ENCODE data around the gene NOSTRIN. TPM values are rescaled to one million over a fixed set of nuclear protein-coding genes. Genes with fewer than 3 reads are reported as not detected.

NOSTRIN gene
- total and polyA plus RNA-seq, 8 donors: 25.7 to 45.3 (median 38.8) TPM

DNA sequence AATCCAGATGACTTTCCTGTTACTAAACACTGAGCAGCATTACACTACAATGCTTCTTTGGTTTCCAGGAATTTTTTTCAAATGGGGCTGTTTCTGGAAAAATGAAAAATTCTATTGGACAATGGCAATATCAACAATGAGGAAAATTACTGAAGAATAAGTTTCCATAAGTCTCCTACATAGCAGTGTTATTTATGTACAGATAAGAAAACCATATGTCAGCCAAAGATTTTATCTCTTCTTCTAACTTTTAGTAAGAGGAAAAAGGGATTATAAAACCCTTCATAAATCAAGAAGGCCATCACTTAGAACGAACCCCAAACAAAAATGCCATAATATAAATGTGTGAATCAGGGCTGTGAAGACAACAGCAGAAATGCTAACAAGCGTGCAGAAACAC, 31.6 kb upstream of the NOSTRIN start:
- H3K4me1 ChIP-seq: peaks cover 0 to 8% of the 10 kb centered on the region in 2 donors
- no peaks in the 10 kb centered on the region for H3K27me3 ChIP-seq
- intact Hi-C loops (cut with DNase I): loop anchor here in 1 of 2 donors (5.0 kb wide), 1 partner anchor 152 kb away; no protein-coding TSS in a partner anchor
- H3K9me3 ChIP-seq: no peaks in the 10 kb centered on the region
- H3K36me3 ChIP-seq: peaks cover 0 to 7% of the 10 kb centered on the region in 2 donors
- H3K4me3 ChIP-seq: no peak overlapping the region
- DNase-seq: no peak
- no peak for ATAC-seq
- H3K27ac ChIP-seq: no peak overlapping the region
- TF ChIP-seq, protein P1, sequence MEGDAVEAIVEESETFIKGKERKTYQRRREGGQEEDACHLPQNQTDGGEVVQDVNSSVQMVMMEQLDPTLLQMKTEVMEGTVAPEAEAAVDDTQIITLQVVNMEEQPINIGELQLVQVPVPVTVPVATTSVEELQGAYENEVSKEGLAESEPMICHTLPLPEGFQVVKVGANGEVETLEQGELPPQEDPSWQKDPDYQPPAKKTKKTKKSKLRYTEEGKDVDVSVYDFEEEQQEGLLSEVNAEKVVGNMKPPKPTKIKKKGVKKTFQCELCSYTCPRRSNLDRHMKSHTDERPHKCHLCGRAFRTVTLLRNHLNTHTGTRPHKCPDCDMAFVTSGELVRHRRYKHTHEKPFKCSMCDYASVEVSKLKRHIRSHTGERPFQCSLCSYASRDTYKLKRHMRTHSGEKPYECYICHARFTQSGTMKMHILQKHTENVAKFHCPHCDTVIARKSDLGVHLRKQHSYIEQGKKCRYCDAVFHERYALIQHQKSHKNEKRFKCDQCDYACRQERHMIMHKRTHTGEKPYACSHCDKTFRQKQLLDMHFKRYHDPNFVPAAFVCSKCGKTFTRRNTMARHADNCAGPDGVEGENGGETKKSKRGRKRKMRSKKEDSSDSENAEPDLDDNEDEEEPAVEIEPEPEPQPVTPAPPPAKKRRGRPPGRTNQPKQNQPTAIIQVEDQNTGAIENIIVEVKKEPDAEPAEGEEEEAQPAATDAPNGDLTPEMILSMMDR (IDR thresholded peaks at IDR 0.05): no peak

DNA sequence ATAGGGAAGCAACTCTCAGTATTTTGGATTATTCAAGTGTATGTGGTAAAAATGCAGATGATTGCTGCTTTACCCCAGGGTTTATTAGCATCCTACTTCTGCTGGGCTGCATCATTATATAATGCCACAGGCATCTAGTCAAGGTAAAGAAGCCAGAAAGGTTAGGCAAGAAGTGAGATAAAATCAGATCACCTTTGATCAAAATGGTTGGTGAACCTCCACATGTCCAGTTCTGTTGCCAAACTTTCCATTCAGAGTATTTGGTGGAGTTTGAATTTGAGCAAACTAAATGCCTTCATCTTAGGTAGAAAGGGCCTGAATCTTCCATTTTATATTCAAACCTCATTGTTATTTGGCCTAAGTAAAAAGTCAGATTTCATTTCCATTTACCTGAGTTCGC, 29.7 kb upstream of the NOSTRIN start:
- intact Hi-C loops (cut with DNase I): loop anchor here in 1 of 2 donors (5.0 kb wide), 1 partner anchor 150 kb away; no protein-coding TSS in a partner anchor
- no peak overlapping the region for H3K4me3 ChIP-seq
- DNase-seq (no peak), ATAC-seq (no peak)
- no peak overlapping the region for H3K27ac ChIP-seq
- H3K36me3 ChIP-seq: peaks cover 0 to 7% of the 10 kb centered on the region in 2 donors
- TF ChIP-seq, protein P1 (IDR thresholded peaks at IDR 0.05): no peak
- no peaks in the 10 kb centered on the region for H3K9me3 ChIP-seq
- no peaks in the 10 kb centered on the region for H3K27me3 ChIP-seq
- peaks cover 0 to 8% of the 10 kb centered on the region in 2 donors for H3K4me1 ChIP-seq

DNA sequence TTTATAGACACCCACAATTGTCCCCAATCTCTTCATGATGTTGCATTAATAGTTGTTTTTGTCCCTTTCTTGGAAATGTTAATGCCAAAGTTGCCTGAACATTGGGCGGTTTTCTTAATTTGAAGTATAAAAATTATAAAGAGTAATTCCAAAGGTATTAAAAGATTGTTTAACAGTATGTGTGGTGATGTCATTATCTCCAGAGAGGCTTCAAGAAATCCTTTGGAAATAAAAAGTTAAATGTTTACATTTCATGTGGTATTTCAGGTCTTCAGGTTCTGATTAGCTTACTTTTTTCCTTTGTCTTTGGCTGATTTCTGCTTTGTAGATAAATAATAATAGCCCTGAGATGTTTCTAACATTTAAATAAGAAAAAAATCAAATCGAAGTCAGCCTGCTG, 29.3 kb upstream of the NOSTRIN start:
- ATAC-seq: no peak
- peaks cover 0 to 8% of the 10 kb centered on the region in 2 donors for H3K4me1 ChIP-seq
- intact Hi-C loops (cut with DNase I): loop anchor here in 1 of 2 donors (5.0 kb wide), 1 partner anchor 149 kb away; no protein-coding TSS in a partner anchor
- H3K4me3 ChIP-seq: no peak overlapping the region
- no peak overlapping the region for H3K27ac ChIP-seq
- no peaks in the 10 kb centered on the region for H3K27me3 ChIP-seq
- no peak for DNase-seq
- TF ChIP-seq, protein P1 (IDR thresholded peaks at IDR 0.05): no peak
- H3K9me3 ChIP-seq: no peaks in the 10 kb centered on the region
- H3K36me3 ChIP-seq: peaks cover 0 to 7% of the 10 kb centered on the region in 2 donors

DNA sequence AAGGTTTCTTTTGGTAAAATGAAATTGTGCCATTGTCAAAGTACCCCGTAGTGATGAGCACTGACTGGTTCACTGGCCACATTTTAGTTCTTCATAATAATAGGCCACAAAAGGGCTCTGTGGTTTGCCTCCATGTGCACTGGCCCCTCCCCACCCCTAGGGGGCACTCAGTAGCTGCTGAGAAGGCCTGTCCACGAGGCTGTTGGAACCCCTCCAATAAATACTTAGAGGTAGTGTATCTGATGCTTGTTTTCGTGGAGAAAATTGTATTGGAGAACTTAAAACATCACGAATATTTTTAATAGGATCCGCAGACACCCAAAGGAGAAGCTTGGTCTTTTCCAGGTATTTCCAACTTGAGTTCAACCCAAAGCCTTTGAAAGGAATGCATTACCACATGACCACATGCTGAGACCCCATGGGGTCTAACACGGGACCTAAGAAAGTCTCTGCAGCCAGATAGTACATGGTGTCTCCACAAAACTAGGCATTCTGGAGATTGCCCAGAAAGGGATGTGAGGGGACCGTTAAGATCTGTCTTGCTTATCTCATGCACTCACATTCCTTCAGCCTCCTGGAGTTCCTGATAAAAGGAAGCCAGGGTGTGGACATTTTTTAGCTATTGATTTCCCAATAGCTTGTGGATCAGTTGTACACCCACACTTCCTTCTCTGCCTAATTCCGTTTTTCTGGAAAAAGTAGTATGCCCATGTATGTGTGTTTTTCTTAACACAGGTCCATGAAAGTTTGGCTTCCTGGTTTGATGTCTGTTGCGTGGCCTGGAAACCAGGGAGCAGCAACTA, 28.5 kb upstream of the NOSTRIN start:
- ATAC-seq (peak; percentile 97), DNase-seq (peak in 3 of 4 donors; percentile 42 to 62 (median 42))
- H3K27me3 ChIP-seq: no peaks in the 10 kb centered on the region
- intact Hi-C loops (cut with DNase I): loop anchor here in 1 of 2 donors (5.0 kb wide), 1 partner anchor 148 kb away; no protein-coding TSS in a partner anchor
- H3K9me3 ChIP-seq: no peaks in the 10 kb centered on the region
- H3K4me1 ChIP-seq: peaks cover 0 to 8% of the 10 kb centered on the region in 2 donors
- TF ChIP-seq, protein P1 (IDR thresholded peaks at IDR 0.05): peak; percentile 74 to 77
- H3K27ac ChIP-seq: no peak overlapping the region
- H3K36me3 ChIP-seq: peaks cover 0 to 7% of the 10 kb centered on the region in 2 donors
- no peak overlapping the region for H3K4me3 ChIP-seq

DNA sequence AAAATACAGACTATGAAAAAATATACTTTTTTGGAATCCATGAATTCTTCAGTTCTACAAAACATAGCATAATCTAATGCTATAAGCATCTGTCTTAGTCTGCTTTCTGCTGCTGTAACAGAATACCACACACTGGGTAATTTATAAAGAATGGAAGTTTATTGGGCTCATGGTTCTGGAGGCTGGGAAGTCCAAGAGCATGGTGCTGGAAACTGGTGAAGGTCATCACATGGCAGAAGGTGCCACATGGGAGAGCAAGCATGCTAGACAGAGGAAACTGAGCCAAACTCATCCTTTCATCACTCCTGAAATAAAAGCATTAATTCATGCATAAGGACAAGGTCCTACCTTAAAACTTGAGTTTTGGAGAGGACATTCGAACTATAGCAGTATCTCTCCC, 26.6 kb upstream of the NOSTRIN start:
- DNase-seq (no peak), ATAC-seq (no peak)
- H3K4me3 ChIP-seq: no peak overlapping the region
- TF ChIP-seq, protein P1 (IDR thresholded peaks at IDR 0.05): no peak
- no peaks in the 10 kb centered on the region for H3K9me3 ChIP-seq
- no peaks in the 10 kb centered on the region for H3K36me3 ChIP-seq
- H3K27me3 ChIP-seq: no peaks in the 10 kb centered on the region
- intact Hi-C loops (cut with DNase I): no loop called here
- no peak overlapping the region for H3K27ac ChIP-seq
- peaks cover 0 to 8% of the 10 kb centered on the region in 2 donors for H3K4me1 ChIP-seq
